Right forelimb (tissue), 1 donor: Measurements from ENCODE around the gene CHST7.

Source experiments
- DNase-seq: peaks from one replicate; pipeline ENCODE4 v3.0.0-alpha.2; 2018

Gene CHST7

GRCh38 chrX:46573892-46574773 is 568 bp downstream of the CHST7 start:
- peak; percentile 62 for DNase-seq

GRCh38 chrX:46574774-46575381 is 1.3 kb downstream of the CHST7 start:
- no peak for DNase-seq

- no peak for DNase-seq
Observed at GRCh38 chrX:46575586-46575985, 2.0 kb downstream of the CHST7 start.

- DNase-seq: no peak
Observed at GRCh38 chrX:46575991-46576392, 2.4 kb downstream of the CHST7 start.

- no peak for DNase-seq
Observed at GRCh38 chrX:46576458-46576857, 2.9 kb downstream of the CHST7 start.

GRCh38 chrX:46577221-46578005 is 3.8 kb downstream of the CHST7 start:
- DNase-seq: no peak

- DNase-seq: no peak
Observed at GRCh38 chrX:46579250-46579649, 5.7 kb downstream of the CHST7 start.

GRCh38 chrX:46580613-46581012 is 7.0 kb downstream of the CHST7 start:
- DNase-seq: no peak

- no peak for DNase-seq
Observed at GRCh38 chrX:46582325-46582724, 8.8 kb downstream of the CHST7 start.

- DNase-seq: no peak
Observed at GRCh38 chrX:46582966-46583365, 9.4 kb downstream of the CHST7 start.

GRCh38 chrX:46584736-46585135 is 11.2 kb downstream of the CHST7 start:
- no peak for DNase-seq

GRCh38 chrX:46587158-46587557 is 13.6 kb downstream of the CHST7 start:
- no peak for DNase-seq

- no peak for DNase-seq
Observed at GRCh38 chrX:46587753-46588171, 14.2 kb downstream of the CHST7 start.

GRCh38 chrX:46588263-46588662 is 14.7 kb downstream of the CHST7 start:
- peak; percentile 46 for DNase-seq

GRCh38 chrX:46589977-46590723 is 16.6 kb downstream of the CHST7 start:
- DNase-seq: no peak

- DNase-seq: no peak
Observed at GRCh38 chrX:46595084-46595483, 21.5 kb downstream of the CHST7 start.

- no peak for DNase-seq
Observed at GRCh38 chrX:46597208-46597607, 23.6 kb downstream of the CHST7 start.

GRCh38 chrX:46597771-46598170 is 24.2 kb downstream of the CHST7 start:
- DNase-seq: no peak

GRCh38 chrX:46599051-46599560 is 25.5 kb downstream of the CHST7 start:
- no peak for DNase-seq

- no peak for DNase-seq
Observed at GRCh38 chrX:46601283-46601682, 27.7 kb downstream of the CHST7 start.

GRCh38 chrX:46602468-46603102 is 29.0 kb downstream of the CHST7 start:
- no peak for DNase-seq

- DNase-seq: no peak
Observed at GRCh38 chrX:46607916-46608315, 34.4 kb downstream of the CHST7 start.
